Upper lobe of right lung (tissue), 1 donor: ENCODE results near the gene TRIM44. TPM values are rescaled to one million over a fixed set of nuclear protein-coding genes. Genes with fewer than 3 reads are reported as not detected.
A peak's percentile ranks its signal among the peaks of the same experiment; 100 is the strongest.

ENCODE experiments used
- ATAC-seq: fragments of 200-7000 bp; cut with Tn5 transposase; one replicate; pipeline ENCODE4 v1.9.1; 2020; ENCODE audit warnings: mild to moderate bottlenecking, moderate library complexity
- DNase-seq: peaks from one replicate; pipeline ENCODE4 v3.0.0-alpha.2; 2020
- H3K27ac ChIP-seq: fragments of 200-600 bp; one replicate; pipeline ENCODE4 v1.8.0; 2022
- H3K27me3 ChIP-seq: fragments of 200-600 bp; one replicate; pipeline ENCODE4 v1.8.0; 2022; ENCODE audit warnings: mild to moderate bottlenecking
- H3K36me3 ChIP-seq: fragments of 200-600 bp; one replicate; pipeline ENCODE4 v1.8.0; 2022
- H3K4me1 ChIP-seq: fragments of 200-600 bp; one replicate; pipeline ENCODE4 v1.8.0; 2022
- H3K4me3 ChIP-seq: fragments of 200-600 bp; one replicate; pipeline ENCODE4 v1.8.0; 2022; ENCODE audit warnings: mild to moderate bottlenecking
- H3K9me3 ChIP-seq: fragments of 200-600 bp; one replicate; pipeline ENCODE4 v1.8.0; 2022
- intact Hi-C: fragments of 100-400 bp; cut with DNase I; formaldehyde crosslinking; loops from one replicate; pipeline ENCODE4 v1.11.0; 2022
- long read RNA-seq: library from polyadenylated mRNA; unstranded; transcript quantifications from one replicate; pipeline ENCODE4 v2.0.0, GENCODE V29; 2021
- total RNA-seq: library from RNA; stranded (reverse); fragmentation: NEBNext Ultra II Directional; extraction: Animal tissue kit (Norgen Biotek cat#: 25700); gene quantifications from one replicate; pipeline ENCODE4 v1.2.1, GENCODE V29; 2021
- TF ChIP-seq, protein P1 (sequence below): fragments of 200-600 bp; IDR thresholded peaks from one replicate; pipeline ENCODE4 v1.8.0; 2022; ENCODE audit warnings: antibody characterized with exemption
- donor health status: DM: no; HTN: yes; CAD: no; lungs with severe emphysema.

TRIM44 gene
- total RNA-seq, result 67.2 TPM
- long read RNA-seq, full-length matches to known transcripts, result 245 of 270 reads
- long read RNA-seq, partial matches to known transcripts, result 7 of 270 reads
- long read RNA-seq, other reads (novel, unspliced or antisense), result 18 of 270 reads

DNA sequence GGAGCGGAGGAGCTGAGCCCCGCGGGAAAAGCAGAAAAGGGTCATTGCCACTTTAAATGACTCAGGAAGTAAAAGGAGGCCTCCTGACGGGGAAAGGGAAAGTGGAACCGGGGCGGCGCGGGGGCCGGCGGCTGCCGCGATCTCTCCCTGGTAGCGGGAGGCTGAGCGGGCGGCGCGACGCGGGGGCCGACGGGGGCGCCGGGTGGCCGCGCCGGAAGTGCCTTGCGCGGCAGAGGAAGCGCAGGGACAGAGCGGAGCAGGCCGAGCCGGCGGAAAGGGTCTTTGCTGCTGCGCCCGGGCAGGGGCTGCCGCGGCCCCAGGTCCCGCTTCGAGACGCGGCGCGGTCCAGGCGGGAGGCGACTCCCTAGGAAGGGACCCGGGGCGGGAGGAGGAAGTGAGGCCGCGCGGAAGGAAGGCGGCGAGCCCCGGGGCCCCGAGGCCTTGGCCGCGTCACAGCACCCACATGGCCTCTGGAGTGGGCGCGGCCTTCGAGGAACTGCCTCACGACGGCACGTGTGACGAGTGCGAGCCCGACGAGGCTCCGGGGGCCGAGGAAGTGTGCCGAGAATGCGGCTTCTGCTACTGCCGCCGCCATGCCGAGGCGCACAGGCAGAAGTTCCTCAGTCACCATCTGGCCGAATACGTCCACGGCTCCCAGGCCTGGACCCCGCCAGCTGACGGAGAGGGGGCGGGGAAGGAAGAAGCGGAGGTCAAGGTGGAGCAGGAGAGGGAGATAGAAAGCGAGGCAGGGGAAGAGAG is at the start of gene TRIM44:
Gene TRIM44, plus strand, starts transcription at position 127 of the 759 bp plus-strand sequence. Its CDS starts 337 bp downstream, at position 464.
- intact Hi-C loops, result no loop called here
- Histone ChIP-seq H3K4me1 (peaks cover 10% of the 10 kb centered on the region), H3K36me3 (no peaks in the 10 kb centered on the region), H3K4me3 (peak within 1 kb of the TSS; percentile 73), H3K9me3 (peaks cover 19% of the 10 kb centered on the region), H3K27ac (peak within 1 kb of the TSS; percentile 99), H3K27me3 (no peaks in the 10 kb centered on the region)
- TF ChIP-seq, protein P1, sequence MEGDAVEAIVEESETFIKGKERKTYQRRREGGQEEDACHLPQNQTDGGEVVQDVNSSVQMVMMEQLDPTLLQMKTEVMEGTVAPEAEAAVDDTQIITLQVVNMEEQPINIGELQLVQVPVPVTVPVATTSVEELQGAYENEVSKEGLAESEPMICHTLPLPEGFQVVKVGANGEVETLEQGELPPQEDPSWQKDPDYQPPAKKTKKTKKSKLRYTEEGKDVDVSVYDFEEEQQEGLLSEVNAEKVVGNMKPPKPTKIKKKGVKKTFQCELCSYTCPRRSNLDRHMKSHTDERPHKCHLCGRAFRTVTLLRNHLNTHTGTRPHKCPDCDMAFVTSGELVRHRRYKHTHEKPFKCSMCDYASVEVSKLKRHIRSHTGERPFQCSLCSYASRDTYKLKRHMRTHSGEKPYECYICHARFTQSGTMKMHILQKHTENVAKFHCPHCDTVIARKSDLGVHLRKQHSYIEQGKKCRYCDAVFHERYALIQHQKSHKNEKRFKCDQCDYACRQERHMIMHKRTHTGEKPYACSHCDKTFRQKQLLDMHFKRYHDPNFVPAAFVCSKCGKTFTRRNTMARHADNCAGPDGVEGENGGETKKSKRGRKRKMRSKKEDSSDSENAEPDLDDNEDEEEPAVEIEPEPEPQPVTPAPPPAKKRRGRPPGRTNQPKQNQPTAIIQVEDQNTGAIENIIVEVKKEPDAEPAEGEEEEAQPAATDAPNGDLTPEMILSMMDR, result no peak
- DNase-seq (peak; percentile 95), ATAC-seq (peak; percentile 96)

DNA sequence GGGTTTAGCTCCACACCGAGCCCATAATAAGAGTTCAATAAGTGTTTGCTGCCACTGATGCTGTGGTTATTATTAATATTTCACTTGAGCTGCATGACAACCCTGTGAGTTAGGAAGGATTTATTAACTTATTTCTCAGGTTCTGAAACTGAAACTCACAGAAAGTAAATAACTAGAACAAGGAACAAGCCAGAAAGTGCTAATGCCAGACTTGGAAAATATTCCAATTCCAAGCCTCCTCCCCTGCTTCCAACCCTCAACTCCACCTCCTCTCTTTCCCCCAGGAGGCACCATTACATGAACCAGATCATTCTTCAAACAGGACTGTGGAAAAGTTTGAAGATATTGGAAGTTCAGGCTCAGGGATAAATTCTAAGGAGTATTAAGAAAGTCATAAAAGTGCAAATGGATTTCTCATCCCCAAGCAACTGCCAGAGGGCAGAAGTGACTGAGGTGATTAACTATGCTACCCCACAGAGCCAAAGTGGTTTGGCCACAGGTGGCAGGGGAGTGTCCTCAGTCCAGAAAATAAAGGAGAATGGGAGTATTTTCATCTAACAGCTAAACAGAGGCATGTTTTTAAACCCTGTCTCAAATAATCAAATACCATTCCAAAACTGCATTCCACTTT is 47.5 kb upstream of the TRIM44 start:
- ATAC-seq, result no peak

DNA sequence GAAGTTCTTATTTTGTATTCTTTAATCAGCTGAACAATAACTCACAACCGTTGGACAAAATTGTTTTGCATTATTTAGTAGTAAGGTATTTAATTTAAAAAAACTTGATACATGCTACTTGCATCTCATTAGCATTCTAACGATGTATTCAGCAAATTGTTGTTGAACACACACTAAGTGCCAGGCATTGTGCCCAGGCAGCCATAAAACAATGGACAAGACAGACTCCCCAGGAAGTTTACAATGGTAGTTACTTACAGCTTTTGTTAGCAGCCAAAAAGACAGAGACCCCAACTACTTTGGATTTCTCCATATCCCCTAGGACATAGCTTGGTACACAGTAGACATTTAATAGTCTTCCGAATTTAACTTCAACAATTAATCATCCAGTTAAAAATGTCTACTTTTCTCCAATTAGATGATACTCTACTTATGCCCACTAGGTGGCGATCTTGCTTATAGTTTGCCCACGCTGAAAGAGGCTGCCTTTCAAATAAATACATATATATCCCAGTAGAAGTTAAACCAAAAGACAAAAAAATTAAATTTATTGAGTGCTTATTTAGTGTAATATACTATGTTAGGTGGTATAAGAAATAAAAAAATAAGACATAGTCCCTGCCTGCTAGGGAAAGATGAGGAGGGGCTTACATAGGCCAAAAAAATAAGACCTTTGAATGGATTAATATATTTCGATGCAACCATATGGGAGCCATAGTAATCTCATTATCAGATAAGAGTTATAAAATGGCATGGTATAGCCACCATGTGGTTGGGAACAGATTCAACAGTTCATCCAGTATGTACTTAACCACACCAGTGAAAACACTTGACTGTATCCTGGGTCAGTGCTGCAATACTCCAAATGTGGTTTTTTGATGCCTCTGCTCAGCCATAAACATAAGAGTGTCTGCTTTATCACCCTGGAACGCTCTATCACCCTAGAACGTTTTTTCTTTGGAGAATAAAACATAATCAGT is 46.4 kb upstream of the TRIM44 start:
- peaks cover 26% of the 10 kb centered on the region for H3K27me3 ChIP-seq
- TF ChIP-seq, protein P1, result peak; percentile 84
- no peak overlapping the region for H3K4me3 ChIP-seq
- peaks cover 16% of the 10 kb centered on the region for H3K4me1 ChIP-seq
- no peaks in the 10 kb centered on the region for H3K36me3 ChIP-seq
- DNase-seq (no peak), ATAC-seq (peak; percentile 44)
- intact Hi-C loops, result loop anchor here (5.0 to 10.0 kb wide), 2 partner anchors 189 to 651 kb away; no protein-coding TSS in a partner anchor
- H3K27ac ChIP-seq, result no peak overlapping the region
- no peaks in the 10 kb centered on the region for H3K9me3 ChIP-seq

More for the DNA sequence above, 47.5 kb upstream of the TRIM44 start:
- TF ChIP-seq, protein P1, result no peak
- intact Hi-C loops, result loop anchor here (5.0 to 10.0 kb wide), 2 partner anchors 190 to 652 kb away; no protein-coding TSS in a partner anchor
- no peak overlapping the region for H3K4me3 ChIP-seq
- H3K9me3 ChIP-seq, result no peaks in the 10 kb centered on the region
- no peaks in the 10 kb centered on the region for H3K36me3 ChIP-seq
- H3K4me1 ChIP-seq, result peaks cover 12% of the 10 kb centered on the region
- H3K27ac ChIP-seq, result no peak overlapping the region
- peaks cover 17% of the 10 kb centered on the region for H3K27me3 ChIP-seq
- DNase-seq, result no peak

- no peak for ATAC-seq
Measured at GRCh38 chr11:35617316-35617686, 45.3 kb upstream of the TRIM44 start.

More at GRCh38 chr11:35617316-35617686, 45.3 kb upstream of the TRIM44 start:
- DNase-seq, result no peak
- peak overlapping the region; percentile 58 for H3K27ac ChIP-seq
- intact Hi-C loops, result loop anchor here (5.0 to 10.0 kb wide), 2 partner anchors 188 to 650 kb away; no protein-coding TSS in a partner anchor
- peaks cover 30% of the 10 kb centered on the region for H3K27me3 ChIP-seq
- H3K9me3 ChIP-seq, result no peaks in the 10 kb centered on the region
- no peaks in the 10 kb centered on the region for H3K36me3 ChIP-seq
- peaks cover 19% of the 10 kb centered on the region for H3K4me1 ChIP-seq
- H3K4me3 ChIP-seq, result peak overlapping the region; percentile 59
- TF ChIP-seq, protein P1, result no peak
